Muscle of leg (tissue), 11 donors: ENCODE measurements around the gene SLC22A17. TPM values are rescaled to one million over a fixed set of nuclear protein-coding genes. Genes with fewer than 3 reads are reported as not detected.

Experiments
- DNase-seq: peaks from one replicate; pipeline ENCODE4 v3.0.0; 2013
- H3K27ac ChIP-seq: one replicate; pipeline ENCODE4 v1.5.1; 2013; ENCODE audit warnings: mild to moderate bottlenecking, low read length, control low read depth
- H3K27me3 ChIP-seq: one replicate; pipeline ENCODE4 v1.6.1; 2013; ENCODE audit warnings: low read length; ENCODE audit not compliant: control insufficient read depth, insufficient read depth
- H3K36me3 ChIP-seq: one replicate; pipeline ENCODE4 v1.6.1; 2013; ENCODE audit warnings: low read length; ENCODE audit not compliant: control insufficient read depth, insufficient read depth
- H3K4me1 ChIP-seq: one replicate; pipeline ENCODE4 v1.6.1; 2013; ENCODE audit warnings: low read length; ENCODE audit not compliant: control insufficient read depth, insufficient read depth
- H3K4me3 ChIP-seq: one replicate; pipeline ENCODE4 v1.5.1; 2013; ENCODE audit warnings: low read length, control low read depth
- H3K9me3 ChIP-seq: replicated peaks from 2 replicates; pipeline ENCODE4 v1.6.1; 2013; ENCODE audit warnings: low read depth, low read length; ENCODE audit not compliant: control insufficient read depth
- WGBS: methylation state at CpG from one replicate; pipeline ENCODE4 v1.1.5; 2013; ENCODE audit warnings: missing lambda C conversion rate; ENCODE audit not compliant: insufficient coverage; 5-methylcytosine and 5-hydroxymethylcytosine counted together
- polyA plus RNA-seq, 8 donors: library from polyadenylated mRNA; unstranded; fragments of 120-200 nt; gene quantifications; one replicate each; pipeline versions ENCODE4 v1.2.1 to v1.2.3, GENCODE V29; 2013; ENCODE audit warnings: inconsistent platforms in 1 of 8, low replicate concordance in 1 of 8; ENCODE audit not compliant: insufficient read length in 8 of 8, insufficient read depth in 1 of 8
- total RNA-seq: library from RNA; stranded (reverse); fragments of 120-200 nt; gene quantifications from one replicate; pipeline ENCODE4 v1.2.4, GENCODE V29; 2013

SLC22A17 gene
- total and polyA plus RNA-seq, 9 donors: 15.5 to 26.8 (median 20.2) TPM

DNA sequence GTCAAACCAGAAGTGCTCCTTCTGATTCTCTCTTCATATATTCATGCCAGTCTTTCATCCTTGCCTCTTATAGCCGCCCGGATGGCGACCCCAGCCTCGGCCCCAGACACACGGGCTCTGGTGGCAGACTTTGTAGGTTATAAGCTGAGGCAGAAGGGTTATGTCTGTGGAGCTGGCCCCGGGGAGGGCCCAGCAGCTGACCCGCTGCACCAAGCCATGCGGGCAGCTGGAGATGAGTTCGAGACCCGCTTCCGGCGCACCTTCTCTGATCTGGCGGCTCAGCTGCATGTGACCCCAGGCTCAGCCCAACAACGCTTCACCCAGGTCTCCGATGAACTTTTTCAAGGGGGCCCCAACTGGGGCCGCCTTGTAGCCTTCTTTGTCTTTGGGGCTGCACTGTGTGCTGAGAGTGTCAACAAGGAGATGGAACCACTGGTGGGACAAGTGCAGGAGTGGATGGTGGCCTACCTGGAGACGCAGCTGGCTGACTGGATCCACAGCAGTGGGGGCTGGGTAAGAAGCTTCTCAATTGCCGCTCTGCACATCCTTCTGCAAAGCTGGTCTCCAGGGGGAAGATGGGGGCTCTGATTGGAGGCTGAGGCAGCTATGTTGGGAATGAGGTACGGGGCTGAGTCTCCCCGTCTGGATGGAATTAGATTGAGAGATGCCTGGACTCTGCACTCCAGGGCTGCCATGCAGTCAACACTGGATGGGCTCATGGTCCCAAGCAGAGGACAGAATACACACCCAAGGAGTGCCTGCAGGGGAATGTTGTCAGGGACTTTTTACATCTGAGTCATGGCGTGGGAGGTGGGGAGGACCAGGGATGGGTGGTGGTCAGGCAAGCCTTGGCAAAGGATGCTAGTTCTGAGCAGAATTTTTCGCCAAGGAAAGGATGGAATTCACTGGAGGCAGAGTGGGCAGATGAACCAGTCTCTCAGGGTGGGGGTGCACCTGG is 44.7 kb downstream of the SLC22A17 start:
- 83% methylated on average over 15 of the region's 22 CpGs for WGBS
- H3K9me3 ChIP-seq: no peaks in the 10 kb centered on the region
- peak overlapping the region; percentile 81 for H3K4me3 ChIP-seq
- peaks cover 40% of the 10 kb centered on the region for H3K36me3 ChIP-seq
- DNase-seq: no peak
- no peaks in the 10 kb centered on the region for H3K27me3 ChIP-seq
- peaks cover 31% of the 10 kb centered on the region for H3K4me1 ChIP-seq
- H3K27ac ChIP-seq: peak overlapping the region; percentile 97

DNA sequence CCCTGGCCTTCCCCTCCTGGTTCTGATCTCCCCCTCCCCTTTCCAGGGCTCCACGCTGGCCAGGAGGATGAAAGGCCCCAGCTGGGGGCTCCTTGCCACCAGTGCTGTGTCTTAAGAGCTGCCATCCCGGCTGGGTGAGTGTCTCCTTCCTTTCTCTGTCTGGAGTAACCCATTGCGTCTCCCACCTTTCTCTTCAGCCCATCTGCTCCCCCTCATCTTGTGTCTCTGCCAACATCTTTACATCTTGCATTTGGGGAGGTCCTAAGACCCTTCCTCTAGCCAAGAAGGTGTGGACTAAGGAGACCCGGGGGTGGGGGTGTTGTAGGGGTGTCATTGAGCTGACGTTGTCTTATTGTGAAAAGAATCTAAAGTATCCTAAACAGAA is 45.5 kb downstream of the SLC22A17 start:
- peaks cover 40% of the 10 kb centered on the region for H3K36me3 ChIP-seq
- no peaks in the 10 kb centered on the region for H3K9me3 ChIP-seq
- H3K4me1 ChIP-seq: peaks cover 35% of the 10 kb centered on the region
- peak overlapping the region; percentile 97 for H3K27ac ChIP-seq
- peak overlapping the region; percentile 81 for H3K4me3 ChIP-seq
- H3K27me3 ChIP-seq: no peaks in the 10 kb centered on the region
- WGBS: 0% methylated on average over 2 of the region's 5 CpGs
- peak; percentile 52 for DNase-seq

- H3K9me3 ChIP-seq: no peaks in the 10 kb centered on the region
- H3K4me3 ChIP-seq: peak within 1 kb of the TSS; percentile 81
- peak; percentile 96 for DNase-seq
- peaks cover 35% of the 10 kb centered on the region for H3K36me3 ChIP-seq
- peak within 1 kb of the TSS; percentile 97 for H3K27ac ChIP-seq
- peaks cover 35% of the 10 kb centered on the region for H3K4me1 ChIP-seq
- no peaks in the 10 kb centered on the region for H3K27me3 ChIP-seq
- under 1% methylated on average over 18 of the region's 24 CpGs for WGBS
These were observed 46.1 kb downstream of the SLC22A17 start, which contains the start of gene BCL2L2 for GRCh38 chr14:23306412-23307145. TSS of gene BCL2L2 (plus strand) at chr14:23306833. CDS start at chr14:23307768, 935 bp downstream.

- peak within 1 kb of the TSS; percentile 76 for H3K4me3 ChIP-seq
- no peaks in the 10 kb centered on the region for H3K27me3 ChIP-seq
- peak; percentile 79 for DNase-seq
- peaks cover 32% of the 10 kb centered on the region for H3K4me1 ChIP-seq
- H3K36me3 ChIP-seq: peaks cover 19% of the 10 kb centered on the region
- under 1% methylated on average over 66 of the region's 81 CpGs for WGBS
- H3K27ac ChIP-seq: peak within 1 kb of the TSS; percentile 96
- no peaks in the 10 kb centered on the region for H3K9me3 ChIP-seq
These were observed 50.1 kb downstream of the SLC22A17 start, which contains the start of gene PPP1R3E for GRCh38 chr14:23302290-23303225. TSS of gene PPP1R3E (minus strand) at chr14:23302859. CDS start at chr14:23302576, 283 bp downstream.

GRCh38 chr14:23301969-23302289 is 50.8 kb downstream of the SLC22A17 start:
- Histone ChIP-seq H3K27ac (peak overlapping the region; percentile 96), H3K9me3 (no peaks in the 10 kb centered on the region), H3K27me3 (no peaks in the 10 kb centered on the region), H3K4me1 (peaks cover 26% of the 10 kb centered on the region), H3K4me3 (peak overlapping the region; percentile 76), H3K36me3 (peaks cover 24% of the 10 kb centered on the region)
- under 1% methylated on average over 25 of the region's 25 CpGs for WGBS
- no peak for DNase-seq

DNA sequence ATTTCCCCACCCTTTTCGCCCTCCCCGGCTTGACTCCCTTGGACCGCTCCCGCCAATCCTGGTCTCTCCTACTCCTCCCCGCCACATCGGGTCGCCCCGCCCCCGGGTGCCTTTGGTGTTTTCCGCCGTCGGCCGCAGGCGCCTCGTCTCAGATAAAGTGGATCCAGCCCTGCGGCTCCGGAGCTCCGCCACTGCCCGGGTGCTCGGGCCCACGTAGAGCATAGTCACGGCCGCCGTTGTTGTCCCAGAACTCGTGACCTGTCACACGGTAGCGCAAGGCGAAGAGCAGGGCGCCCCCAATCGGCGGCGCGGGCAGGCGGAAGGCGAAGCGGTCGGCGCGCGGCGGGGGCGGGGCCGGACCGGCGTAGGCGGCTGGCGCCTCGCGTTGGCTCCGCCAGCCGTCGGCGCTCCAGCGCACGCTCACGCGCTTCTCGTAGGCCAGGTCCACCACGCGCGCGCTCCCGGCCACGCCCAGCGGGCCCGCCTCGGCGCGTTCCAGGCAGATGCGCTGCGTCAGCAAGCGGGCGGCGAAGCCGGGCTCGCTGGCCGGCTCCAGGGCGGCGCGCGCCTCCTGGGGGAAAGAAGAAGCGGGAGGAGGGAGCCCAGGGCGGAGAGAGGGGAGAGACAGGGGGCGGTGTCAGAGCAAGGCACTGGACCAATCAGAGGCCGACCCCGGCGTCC is 51.3 kb downstream of the SLC22A17 start:
- H3K27me3 ChIP-seq: no peaks in the 10 kb centered on the region
- peaks cover 25% of the 10 kb centered on the region for H3K36me3 ChIP-seq
- DNase-seq: peak; percentile 100
- under 1% methylated on average over 87 of the region's 87 CpGs for WGBS
- no peaks in the 10 kb centered on the region for H3K9me3 ChIP-seq
- peak overlapping the region; percentile 79 for H3K4me3 ChIP-seq
- peaks cover 25% of the 10 kb centered on the region for H3K4me1 ChIP-seq
- H3K27ac ChIP-seq: peak overlapping the region; percentile 99

DNA sequence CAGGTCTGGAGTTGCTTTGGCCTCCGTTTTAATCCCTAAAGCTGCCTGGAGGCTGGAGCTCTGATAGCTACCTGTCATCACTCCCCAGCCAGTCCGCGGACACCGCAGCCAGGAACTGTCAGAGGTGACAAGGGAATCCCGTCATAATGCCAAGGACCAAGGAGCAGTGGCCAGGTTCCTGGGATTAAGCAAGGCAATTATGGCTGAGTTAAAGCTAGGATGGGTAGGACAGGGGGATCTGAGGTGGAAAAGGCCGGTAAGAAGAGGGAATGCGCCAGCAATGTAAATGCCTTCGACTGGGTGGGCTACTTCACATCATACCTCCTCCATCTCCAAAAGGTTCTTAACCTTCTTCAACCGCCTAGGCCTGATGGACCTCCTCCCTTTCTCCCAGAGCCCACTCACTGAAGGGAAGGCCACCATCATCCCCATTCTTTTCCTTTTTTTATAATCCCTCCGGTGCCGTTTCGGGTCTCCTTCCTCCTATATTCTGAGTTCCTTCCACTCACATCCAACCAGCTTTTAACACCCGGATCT is 51.9 kb downstream of the SLC22A17 start:
- Histone ChIP-seq H3K4me1 (peaks cover 19% of the 10 kb centered on the region), H3K9me3 (no peaks in the 10 kb centered on the region), H3K27ac (peak overlapping the region; percentile 99), H3K27me3 (no peaks in the 10 kb centered on the region), H3K36me3 (peaks cover 25% of the 10 kb centered on the region), H3K4me3 (peak overlapping the region; percentile 79)
- WGBS: 6% methylated on average over 7 of the region's 13 CpGs
- peak; percentile 55 for DNase-seq

DNA sequence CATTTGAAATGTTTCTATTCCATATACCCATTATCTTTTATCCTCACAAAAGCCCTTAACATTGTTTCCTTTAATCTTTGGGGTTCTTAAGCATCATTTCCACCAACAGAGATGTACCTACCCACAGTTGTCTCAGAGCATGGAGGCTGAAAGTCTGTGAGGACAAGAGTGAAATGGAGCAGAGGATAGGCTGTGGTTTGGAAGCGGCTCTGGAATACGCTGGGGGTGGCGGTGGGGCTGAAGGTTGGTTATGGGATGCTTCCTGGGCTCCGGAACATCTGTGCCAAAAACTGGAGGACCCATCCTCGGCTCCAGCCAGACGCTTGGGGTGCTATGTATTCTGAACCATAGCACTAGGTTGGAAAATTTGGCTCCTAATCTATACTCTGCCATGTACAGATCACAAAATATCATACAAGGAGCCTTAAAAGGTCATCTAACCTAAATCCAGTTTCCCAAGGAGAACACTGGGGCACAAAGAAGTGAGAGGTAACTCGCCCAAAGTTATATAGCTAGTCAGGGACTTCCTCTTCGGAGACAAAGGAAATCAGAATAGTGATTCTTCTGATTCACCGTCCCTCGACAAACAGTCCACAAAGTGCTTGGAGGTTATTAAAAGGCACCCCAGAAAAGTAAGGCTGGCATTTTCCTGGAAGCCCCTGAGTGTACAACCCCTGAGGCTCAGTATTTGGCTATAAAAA is 52.6 kb downstream of the SLC22A17 start:
- H3K4me3 ChIP-seq: peak overlapping the region; percentile 79
- WGBS: 60% methylated on average over 4 of the region's 10 CpGs

More for the DNA sequence above, 52.6 kb downstream of the SLC22A17 start:
- Histone ChIP-seq H3K27me3 (no peaks in the 10 kb centered on the region), H3K4me1 (peaks cover 19% of the 10 kb centered on the region), H3K27ac (peak overlapping the region; percentile 99), H3K36me3 (peaks cover 25% of the 10 kb centered on the region), H3K9me3 (no peaks in the 10 kb centered on the region)
- no peak for DNase-seq
